GM13976 (cell line): ENCODE measurements around the gene ZNF385D.

Source experiments
- DNase-seq: peaks from one replicate; pipeline ENCODE4 v3.0.0; 2012; ENCODE audit warnings: low spot score
- in situ Hi-C: fragments of 300-500 bp; cut with MboI; formaldehyde crosslinking; loops from one replicate; pipeline ENCODE4 v1.12.0; 2022; ENCODE audit warnings: low sequenced_read_pairs, mixed read lengths, inconsistent platforms; ENCODE audit not compliant: unreplicated experiment
- TF ChIP-seq, protein P1 (sequence below): IDR thresholded peaks from 2 replicates; pipeline ENCODE4 v1.5.1; 2012; ENCODE audit warnings: borderline replicate concordance, mild to moderate bottlenecking; ENCODE audit not compliant: insufficient read depth; ENCODE audit errors: extremely low read depth, missing control alignments, control extremely low read depth

Gene ZNF385D

DNA sequence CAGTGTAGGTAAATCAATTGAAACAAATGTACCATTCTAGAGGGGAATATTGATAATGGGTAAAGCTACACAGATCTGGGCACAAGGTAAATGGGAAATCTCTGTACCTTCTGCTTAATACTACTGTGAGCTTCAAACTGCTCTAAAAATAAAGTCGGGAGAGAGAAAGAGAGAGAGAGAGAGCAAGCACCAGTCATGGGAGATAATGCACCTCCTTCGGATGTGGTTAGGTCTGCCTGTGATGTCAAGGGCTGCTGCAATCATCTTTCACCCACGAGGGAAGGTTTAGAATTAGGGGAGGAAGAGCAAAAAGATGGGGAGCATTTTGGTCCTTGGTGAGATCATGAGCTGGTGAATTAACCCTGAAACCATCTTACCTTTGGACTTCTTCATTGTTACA, 219.1 kb downstream of the ZNF385D start:
- DNase-seq = no peak
- in situ Hi-C loops = no loop called here
- TF ChIP-seq, protein P1, sequence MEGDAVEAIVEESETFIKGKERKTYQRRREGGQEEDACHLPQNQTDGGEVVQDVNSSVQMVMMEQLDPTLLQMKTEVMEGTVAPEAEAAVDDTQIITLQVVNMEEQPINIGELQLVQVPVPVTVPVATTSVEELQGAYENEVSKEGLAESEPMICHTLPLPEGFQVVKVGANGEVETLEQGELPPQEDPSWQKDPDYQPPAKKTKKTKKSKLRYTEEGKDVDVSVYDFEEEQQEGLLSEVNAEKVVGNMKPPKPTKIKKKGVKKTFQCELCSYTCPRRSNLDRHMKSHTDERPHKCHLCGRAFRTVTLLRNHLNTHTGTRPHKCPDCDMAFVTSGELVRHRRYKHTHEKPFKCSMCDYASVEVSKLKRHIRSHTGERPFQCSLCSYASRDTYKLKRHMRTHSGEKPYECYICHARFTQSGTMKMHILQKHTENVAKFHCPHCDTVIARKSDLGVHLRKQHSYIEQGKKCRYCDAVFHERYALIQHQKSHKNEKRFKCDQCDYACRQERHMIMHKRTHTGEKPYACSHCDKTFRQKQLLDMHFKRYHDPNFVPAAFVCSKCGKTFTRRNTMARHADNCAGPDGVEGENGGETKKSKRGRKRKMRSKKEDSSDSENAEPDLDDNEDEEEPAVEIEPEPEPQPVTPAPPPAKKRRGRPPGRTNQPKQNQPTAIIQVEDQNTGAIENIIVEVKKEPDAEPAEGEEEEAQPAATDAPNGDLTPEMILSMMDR = no peak

DNA sequence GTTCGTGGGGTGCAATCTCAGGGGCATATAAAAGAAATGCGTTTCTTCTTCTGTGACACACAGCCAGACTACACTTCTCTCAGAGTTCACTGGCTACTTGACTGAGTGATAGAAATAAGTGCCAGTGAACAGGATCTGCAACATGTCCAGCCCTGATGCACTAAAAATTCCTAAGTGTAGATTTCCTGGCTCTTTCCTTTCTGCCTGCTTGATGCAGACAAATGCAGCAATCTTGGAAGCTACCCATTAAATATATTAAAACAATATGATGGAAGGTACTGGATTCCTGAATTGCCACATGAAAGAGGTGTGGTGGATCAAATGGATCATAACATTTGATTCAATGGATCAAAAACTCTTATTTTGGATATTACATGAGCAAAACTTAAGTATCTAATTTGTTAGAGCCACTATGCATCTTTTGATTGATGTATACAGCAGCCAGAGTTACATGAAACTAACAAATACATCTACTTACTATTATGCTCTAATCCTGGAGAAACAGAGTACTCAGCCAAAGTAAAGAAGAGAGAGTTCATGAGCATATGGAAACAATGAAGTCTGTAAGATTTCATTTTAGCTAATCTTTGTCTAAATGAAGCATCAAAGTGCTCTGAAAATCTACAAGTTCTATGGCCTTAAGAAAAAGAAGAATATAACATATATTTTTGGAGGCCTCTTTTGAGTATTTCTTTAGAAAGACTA, 222.6 kb downstream of the ZNF385D start:
- TF ChIP-seq, protein P1 = no peak
- in situ Hi-C loops = no loop called here
- DNase-seq = no peak

DNA sequence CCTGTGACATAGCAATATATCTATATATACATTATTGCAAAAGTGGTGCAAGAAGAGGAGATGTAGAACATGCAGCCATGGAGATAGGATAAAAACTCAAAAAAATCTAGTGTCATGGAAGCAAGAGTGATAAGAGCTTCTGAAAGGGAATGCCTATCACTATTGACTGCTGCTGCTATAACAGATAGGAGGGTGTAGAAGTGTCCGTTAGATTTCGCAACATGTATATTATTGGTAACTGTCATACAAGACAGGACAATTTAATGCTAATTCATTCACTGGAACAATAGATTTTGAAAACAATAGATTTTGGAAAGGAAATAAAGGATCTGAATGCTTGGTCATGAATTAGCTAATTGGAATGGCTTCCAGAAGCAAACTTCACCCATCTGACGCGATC, 224.5 kb downstream of the ZNF385D start:
- TF ChIP-seq, protein P1 = no peak
- DNase-seq = no peak
- in situ Hi-C loops = no loop called here

DNA sequence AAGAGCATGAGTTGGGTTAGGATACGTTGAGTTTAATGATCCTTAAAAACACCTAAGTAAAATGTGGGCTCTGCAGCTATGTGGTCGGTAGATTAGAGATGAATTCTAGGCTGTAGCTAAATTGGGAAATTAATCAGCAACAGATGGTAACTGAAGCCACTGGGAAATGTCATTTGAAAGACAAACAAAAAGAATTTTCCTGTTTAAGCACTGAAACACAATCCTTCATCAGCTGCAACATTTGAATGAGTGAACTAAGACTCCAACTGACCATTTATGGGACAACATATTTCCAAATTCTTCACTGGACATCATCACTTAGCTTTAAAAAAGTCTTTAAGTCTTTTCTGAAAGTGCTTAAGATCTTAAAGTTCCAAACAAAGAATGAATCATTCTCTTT, 226.9 kb downstream of the ZNF385D start:
- TF ChIP-seq, protein P1 = no peak

DNA sequence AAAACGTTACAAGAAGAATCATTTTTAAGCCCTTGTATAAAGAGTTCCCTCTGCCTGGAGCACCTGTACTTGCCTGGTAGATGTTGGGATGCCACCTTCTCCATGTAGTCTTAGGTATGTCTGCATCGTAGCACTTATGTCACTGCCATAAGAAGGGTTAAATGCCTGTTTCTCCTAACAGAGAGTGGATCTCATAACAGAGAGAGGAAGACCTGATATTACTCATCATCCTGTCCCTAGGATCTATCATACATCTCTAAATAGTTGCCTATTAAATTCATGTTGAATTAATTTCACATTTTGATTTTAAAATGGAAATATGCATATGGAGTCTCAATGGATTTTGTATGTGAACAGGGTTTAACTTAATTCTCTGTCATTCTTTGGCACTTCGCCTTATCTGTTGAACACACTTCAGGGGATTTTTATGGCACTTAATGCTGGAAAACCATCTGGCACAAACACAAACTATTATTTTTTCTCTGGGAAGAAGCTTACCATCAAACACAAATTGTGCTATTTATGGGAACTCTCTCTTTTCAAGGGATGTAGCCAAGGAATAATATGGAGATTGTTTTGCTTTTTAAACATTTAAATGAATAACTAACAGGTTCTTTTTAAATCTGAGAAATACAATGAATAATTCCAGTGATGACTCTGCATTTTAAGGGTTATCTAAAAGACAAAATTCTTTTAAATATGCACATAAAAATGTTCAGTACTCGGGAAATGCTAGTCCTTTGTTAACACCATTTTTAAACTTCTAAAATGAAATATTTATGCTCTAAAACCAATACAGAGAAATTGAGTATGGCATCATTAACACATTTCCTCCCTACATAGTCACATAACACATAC, 230.7 kb downstream of the ZNF385D start:
- TF ChIP-seq, protein P1 = no peak
- DNase-seq = no peak
- in situ Hi-C loops = no loop called here

More for the DNA sequence above, 226.9 kb downstream of the ZNF385D start:
- no peak for DNase-seq
- in situ Hi-C loops = no loop called here

DNA sequence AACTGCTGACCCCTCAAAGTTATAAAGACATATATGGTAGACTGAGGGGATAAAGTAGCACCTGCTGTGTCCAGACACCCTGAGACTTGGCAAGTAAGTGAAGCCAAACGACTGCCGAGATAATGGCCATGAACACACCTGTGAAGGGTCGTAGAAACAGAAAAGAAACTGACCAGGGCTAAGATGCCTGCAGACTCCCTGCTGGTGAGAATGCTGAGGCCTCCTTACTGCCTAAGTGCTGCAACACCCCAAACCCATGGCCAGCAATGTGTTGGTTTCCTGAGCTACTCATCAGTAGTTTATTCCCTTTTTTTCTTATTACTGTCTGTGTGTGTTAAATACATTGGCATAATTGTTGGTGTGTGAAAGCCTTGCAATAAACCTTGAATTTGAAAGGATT, 233.8 kb downstream of the ZNF385D start:
- TF ChIP-seq, protein P1 = no peak
- DNase-seq = no peak
- in situ Hi-C loops = no loop called here
